Endothelial cell (in vitro differentiated cells): Measurements from ENCODE around the gene ULK1. TPM values are rescaled to one million over a fixed set of nuclear protein-coding genes. Genes with fewer than 3 reads are reported as not detected.

Experiments
- DNase-seq: peaks from one replicate; pipeline ENCODE4 v3.0.0; 2021; ENCODE audit warnings: low spot score
- H3K27ac Mint-ChIP-seq: one replicate; pipeline ENCODE4 v1.8.0; 2021; ENCODE audit warnings: mixed read lengths, inconsistent platforms; ENCODE audit not compliant: unreplicated experiment
- H3K27me3 Mint-ChIP-seq: one replicate; pipeline ENCODE4 v1.8.0; 2021; ENCODE audit warnings: mild to moderate bottlenecking, moderate library complexity, mixed read lengths, inconsistent platforms; ENCODE audit not compliant: unreplicated experiment
- H3K36me3 Mint-ChIP-seq: one replicate; pipeline ENCODE4 v1.8.0; 2021; ENCODE audit warnings: mild to moderate bottlenecking, low read depth, mixed read lengths, inconsistent platforms; ENCODE audit not compliant: unreplicated experiment
- H3K4me1 Mint-ChIP-seq: one replicate; pipeline ENCODE4 v1.8.0; 2021; ENCODE audit warnings: mild to moderate bottlenecking, mixed read lengths, inconsistent platforms; ENCODE audit not compliant: unreplicated experiment
- H3K4me3 Mint-ChIP-seq: one replicate; pipeline ENCODE4 v1.8.0; 2021; ENCODE audit warnings: mild to moderate bottlenecking, mixed read lengths, inconsistent platforms; ENCODE audit not compliant: unreplicated experiment
- H3K9me3 Mint-ChIP-seq: one replicate; pipeline ENCODE4 v1.8.0; 2021; ENCODE audit warnings: mixed read lengths, inconsistent platforms; ENCODE audit not compliant: unreplicated experiment
- CTCF ChIP-seq: fragments of 200-600 bp; sonication (generic); IDR thresholded peaks from one replicate; pipeline ENCODE4 v1.5.0; 2021; ENCODE audit warnings: antibody characterized with exemption; ENCODE audit not compliant: unreplicated experiment
- total RNA-seq: library from RNA; stranded (reverse); fragmentation: NEBNext Ultra II Directional; extraction: Animal tissue kit (Norgen Biotek cat#: 25700); gene quantifications from one replicate; pipeline ENCODE4 v1.2.1, GENCODE V29; 2021; ENCODE audit not compliant: unreplicated experiment

ULK1 gene
- total RNA-seq, 1 donor from 2014 or later: 53.7 TPM

GRCh38 chr12:131905630-131906091, 11.2 kb downstream of the ULK1 start:
- Mint-ChIP-seq H3K4me3 (no peak overlapping the region), H3K9me3 (no peaks in the 10 kb centered on the region), H3K4me1 (no peaks in the 10 kb centered on the region), H3K36me3 (no peaks in the 10 kb centered on the region), H3K27me3 (no peaks in the 10 kb centered on the region), H3K27ac (peak overlapping the region; percentile 36)
- DNase-seq: no peak
- TF ChIP-seq CTCF: no peak

- DNase-seq: no peak
- H3K27ac Mint-ChIP-seq: no peak overlapping the region
- H3K36me3 Mint-ChIP-seq: no peaks in the 10 kb centered on the region
- H3K4me1 Mint-ChIP-seq: no peaks in the 10 kb centered on the region
- TF ChIP-seq CTCF: no peak
- H3K4me3 Mint-ChIP-seq: no peak overlapping the region
- H3K9me3 Mint-ChIP-seq: no peaks in the 10 kb centered on the region
- H3K27me3 Mint-ChIP-seq: no peaks in the 10 kb centered on the region
Measured at GRCh38 chr12:131907379-131908091, 13.1 kb downstream of the ULK1 start.

GRCh38 chr12:131908092-131909080, 14.0 kb downstream of the ULK1 start:
- Mint-ChIP-seq H3K36me3 (no peaks in the 10 kb centered on the region), H3K27ac (no peak overlapping the region), H3K4me3 (no peak overlapping the region), H3K9me3 (no peaks in the 10 kb centered on the region), H3K27me3 (peaks cover 1% of the 10 kb centered on the region), H3K4me1 (no peaks in the 10 kb centered on the region)
- DNase-seq: no peak
- no peak for TF ChIP-seq CTCF

- Mint-ChIP-seq H3K27ac (no peak overlapping the region), H3K27me3 (peaks cover 2% of the 10 kb centered on the region), H3K4me1 (no peaks in the 10 kb centered on the region), H3K9me3 (no peaks in the 10 kb centered on the region), H3K4me3 (no peak overlapping the region), H3K36me3 (no peaks in the 10 kb centered on the region)
- TF ChIP-seq CTCF: no peak
- DNase-seq: no peak
Measured at GRCh38 chr12:131909081-131909751, 14.8 kb downstream of the ULK1 start.
